OCI-LY1 (cell line): ENCODE data around the gene DNAJB1.

Experiments used
- EZH2 ChIP-seq: fragments of 200-600 bp; sonication (generic), shearing (Covaris generic); IDR thresholded peaks from 2 replicates; pipeline ENCODE4 v1.8.0; 2017; ENCODE audit warnings: borderline replicate concordance, mixed run types, mild to moderate bottlenecking, antibody characterized with exemption, low read length, moderate library complexity, mixed read lengths
- TF ChIP-seq, protein P1 (sequence below): fragments of 200-600 bp; sonication (generic), shearing (Covaris generic); IDR thresholded peaks from 2 replicates; pipeline ENCODE4 v1.5.1; 2017; ENCODE audit warnings: mild to moderate bottlenecking, antibody characterized with exemption, low read length, moderate library complexity, mixed read lengths

DNA sequence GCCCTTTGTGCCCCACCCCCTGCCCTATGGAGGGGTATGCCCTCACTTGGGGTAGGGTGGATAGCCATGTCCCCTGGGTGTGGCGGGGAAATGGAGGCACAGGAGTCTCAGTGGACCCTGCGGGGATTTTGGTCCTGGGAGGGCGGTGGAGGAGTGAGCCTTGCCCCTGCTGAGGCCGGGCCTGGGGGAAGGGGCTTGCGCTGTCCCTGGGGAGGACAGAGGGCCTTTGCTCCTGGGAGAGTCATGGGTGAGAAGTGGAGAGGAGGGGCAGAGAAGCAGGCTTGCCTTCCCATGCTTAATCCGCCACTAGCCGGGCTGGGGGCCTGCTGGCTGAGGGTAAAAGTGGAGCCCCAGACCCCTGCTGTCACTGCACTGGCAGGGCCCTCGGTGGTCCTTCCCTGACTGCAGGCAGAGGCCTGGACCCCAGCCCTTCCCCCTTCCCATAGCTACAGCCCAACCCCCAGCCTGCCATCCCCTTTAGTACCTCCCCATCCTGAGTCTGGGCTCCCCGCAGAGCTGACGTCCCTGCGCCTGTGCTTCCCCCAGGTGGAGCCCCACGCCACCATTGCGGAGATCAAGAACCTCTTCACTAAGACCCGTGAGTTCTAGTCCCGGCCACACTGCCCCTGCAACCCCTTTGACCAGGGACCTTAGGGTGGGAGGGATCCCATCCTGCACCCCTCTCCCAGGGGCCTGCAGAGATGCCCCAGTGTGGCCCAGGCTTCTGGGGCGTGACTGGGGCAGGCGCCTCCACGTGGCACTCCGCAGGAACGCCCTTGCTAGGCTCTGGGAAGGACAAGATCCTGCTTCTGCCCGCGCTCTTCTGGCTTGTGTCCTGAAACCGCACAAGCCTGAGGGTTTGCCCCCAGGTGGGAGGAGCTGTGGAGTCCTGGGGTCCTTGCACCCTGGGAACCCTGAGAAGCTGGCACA, 44.7 kb upstream of the DNAJB1 start:
- TF ChIP-seq, protein P1, sequence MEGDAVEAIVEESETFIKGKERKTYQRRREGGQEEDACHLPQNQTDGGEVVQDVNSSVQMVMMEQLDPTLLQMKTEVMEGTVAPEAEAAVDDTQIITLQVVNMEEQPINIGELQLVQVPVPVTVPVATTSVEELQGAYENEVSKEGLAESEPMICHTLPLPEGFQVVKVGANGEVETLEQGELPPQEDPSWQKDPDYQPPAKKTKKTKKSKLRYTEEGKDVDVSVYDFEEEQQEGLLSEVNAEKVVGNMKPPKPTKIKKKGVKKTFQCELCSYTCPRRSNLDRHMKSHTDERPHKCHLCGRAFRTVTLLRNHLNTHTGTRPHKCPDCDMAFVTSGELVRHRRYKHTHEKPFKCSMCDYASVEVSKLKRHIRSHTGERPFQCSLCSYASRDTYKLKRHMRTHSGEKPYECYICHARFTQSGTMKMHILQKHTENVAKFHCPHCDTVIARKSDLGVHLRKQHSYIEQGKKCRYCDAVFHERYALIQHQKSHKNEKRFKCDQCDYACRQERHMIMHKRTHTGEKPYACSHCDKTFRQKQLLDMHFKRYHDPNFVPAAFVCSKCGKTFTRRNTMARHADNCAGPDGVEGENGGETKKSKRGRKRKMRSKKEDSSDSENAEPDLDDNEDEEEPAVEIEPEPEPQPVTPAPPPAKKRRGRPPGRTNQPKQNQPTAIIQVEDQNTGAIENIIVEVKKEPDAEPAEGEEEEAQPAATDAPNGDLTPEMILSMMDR, result no peak
- no peak for TF ChIP-seq EZH2
